ENCODE measurements around the gene ATP2A3. TPM values are rescaled to one million over a fixed set of nuclear protein-coding genes. Genes with fewer than 3 reads are reported as not detected.
"Not testable (repeated sequence)": the region's sequence is repeated elsewhere in the genome, so short reads cannot be mapped to it uniquely, and the experiment has no call there.

Gene ATP2A3
- total RNA-seq, 1 experiment from 2014 or later = 3.3 TPM

DNA sequence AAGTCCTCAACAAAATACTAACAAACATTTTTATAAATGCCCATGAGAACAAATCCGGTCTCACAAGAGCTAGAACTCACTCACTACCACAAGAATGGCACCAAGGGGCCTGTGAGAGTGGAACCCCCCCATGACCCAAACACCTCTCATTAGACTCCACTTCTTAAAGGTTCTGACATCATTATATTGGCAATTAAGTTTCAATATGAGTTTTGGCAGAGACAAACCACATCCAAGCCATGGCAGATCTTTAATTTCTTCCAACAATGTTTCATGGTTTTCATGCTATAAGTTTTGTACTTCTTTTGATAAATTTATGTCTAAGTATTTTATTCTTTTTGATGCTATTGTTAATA is 30.0 kb upstream of the ATP2A3 start:
- intact Hi-C loops (cut with micrococcal nuclease) = no loop called here
- Histone ChIP-seq H3K9me2 (replicated peaks; ENCODE audit: low read length) (no peaks in the 10 kb centered on the region), H3K36me3 (ENCODE audit: low read depth, low read length) (no peaks in the 10 kb centered on the region), H3K27ac (ENCODE audit: low read length) (no peak overlapping the region), H3K4me2 (ENCODE audit: low read length) (no peak overlapping the region), H3F3A (ENCODE audit: low read length, unreplicated experiment) (no peaks in the 10 kb centered on the region), H3K9me3 (ENCODE audit: low read length) (no peaks in the 10 kb centered on the region), H2AFZ (ENCODE audit: low read length) (no peak overlapping the region), H3K27me3 (ENCODE audit: low read length) (no peaks in the 10 kb centered on the region), H3K79me2 (ENCODE audit: low read length) (no peaks in the 10 kb centered on the region), H3K9ac (ENCODE audit: low read length) (no peak overlapping the region), H4K20me1 (ENCODE audit: low read length) (no peaks in the 10 kb centered on the region), H3K4me1 (ENCODE audit: insufficient read depth, low read length) (no peaks in the 10 kb centered on the region), H3K4me3 (ENCODE audit: low read length) (no peak overlapping the region)
- DNase-seq (no peak), ATAC-seq (no peak)
- ChIA-PET POLR2A (ENCODE audit: unreplicated experiment) (no interaction called here), CTCF (no interaction called here)
- BruUV-seq (replicated peaks) = no TSS peak
- TF ChIP-seq EZH2phosphoT487 (IDR thresholded peaks at IDR 0.05; ENCODE audit: borderline replicate concordance, low read length) = no peak
- TF ChIP-seq EZH2 (IDR thresholded peaks at IDR 0.05; ENCODE audit: low read length, unreplicated experiment) = no peak
- TF ChIP-seq, protein P1, sequence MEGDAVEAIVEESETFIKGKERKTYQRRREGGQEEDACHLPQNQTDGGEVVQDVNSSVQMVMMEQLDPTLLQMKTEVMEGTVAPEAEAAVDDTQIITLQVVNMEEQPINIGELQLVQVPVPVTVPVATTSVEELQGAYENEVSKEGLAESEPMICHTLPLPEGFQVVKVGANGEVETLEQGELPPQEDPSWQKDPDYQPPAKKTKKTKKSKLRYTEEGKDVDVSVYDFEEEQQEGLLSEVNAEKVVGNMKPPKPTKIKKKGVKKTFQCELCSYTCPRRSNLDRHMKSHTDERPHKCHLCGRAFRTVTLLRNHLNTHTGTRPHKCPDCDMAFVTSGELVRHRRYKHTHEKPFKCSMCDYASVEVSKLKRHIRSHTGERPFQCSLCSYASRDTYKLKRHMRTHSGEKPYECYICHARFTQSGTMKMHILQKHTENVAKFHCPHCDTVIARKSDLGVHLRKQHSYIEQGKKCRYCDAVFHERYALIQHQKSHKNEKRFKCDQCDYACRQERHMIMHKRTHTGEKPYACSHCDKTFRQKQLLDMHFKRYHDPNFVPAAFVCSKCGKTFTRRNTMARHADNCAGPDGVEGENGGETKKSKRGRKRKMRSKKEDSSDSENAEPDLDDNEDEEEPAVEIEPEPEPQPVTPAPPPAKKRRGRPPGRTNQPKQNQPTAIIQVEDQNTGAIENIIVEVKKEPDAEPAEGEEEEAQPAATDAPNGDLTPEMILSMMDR (conservative IDR thresholded peaks at IDR 0.05; ENCODE audit: low read depth, low read length) = no peak

GRCh38 chr17:3993493-3994220 is 29.4 kb upstream of the ATP2A3 start:
- ATAC-seq (no peak), DNase-seq (no peak)
- no peaks in the 10 kb centered on the region for H3F3A ChIP-seq (ENCODE audit: low read length, unreplicated experiment)
- H3K4me2 ChIP-seq (ENCODE audit: low read length) = no peak overlapping the region
- H3K9me2 ChIP-seq (replicated peaks; ENCODE audit: low read length) = no peaks in the 10 kb centered on the region
- H3K4me3 ChIP-seq (ENCODE audit: low read length) = no peak overlapping the region
- no TSS peak for BruUV-seq (replicated peaks)
- no peak overlapping the region for H2AFZ ChIP-seq (ENCODE audit: low read length)
- no peak overlapping the region for H3K27ac ChIP-seq (ENCODE audit: low read length)
- no peaks in the 10 kb centered on the region for H4K20me1 ChIP-seq (ENCODE audit: low read length)
- no peaks in the 10 kb centered on the region for H3K4me1 ChIP-seq (ENCODE audit: insufficient read depth, low read length)
- POLR2A ChIA-PET (ENCODE audit: unreplicated experiment) = no interaction called here
- H3K9me3 ChIP-seq (ENCODE audit: low read length) = no peaks in the 10 kb centered on the region
- TF ChIP-seq EZH2phosphoT487 (IDR thresholded peaks at IDR 0.05; ENCODE audit: borderline replicate concordance, low read length) (no peak), EZH2 (IDR thresholded peaks at IDR 0.05; ENCODE audit: low read length, unreplicated experiment) (no peak)
- H3K9ac ChIP-seq (ENCODE audit: low read length) = no peak overlapping the region
- no peaks in the 10 kb centered on the region for H3K79me2 ChIP-seq (ENCODE audit: low read length)
- intact Hi-C loops (cut with micrococcal nuclease) = no loop called here
- no peaks in the 10 kb centered on the region for H3K36me3 ChIP-seq (ENCODE audit: low read depth, low read length)
- CTCF ChIA-PET = no interaction called here
- no peaks in the 10 kb centered on the region for H3K27me3 ChIP-seq (ENCODE audit: low read length)

DNA sequence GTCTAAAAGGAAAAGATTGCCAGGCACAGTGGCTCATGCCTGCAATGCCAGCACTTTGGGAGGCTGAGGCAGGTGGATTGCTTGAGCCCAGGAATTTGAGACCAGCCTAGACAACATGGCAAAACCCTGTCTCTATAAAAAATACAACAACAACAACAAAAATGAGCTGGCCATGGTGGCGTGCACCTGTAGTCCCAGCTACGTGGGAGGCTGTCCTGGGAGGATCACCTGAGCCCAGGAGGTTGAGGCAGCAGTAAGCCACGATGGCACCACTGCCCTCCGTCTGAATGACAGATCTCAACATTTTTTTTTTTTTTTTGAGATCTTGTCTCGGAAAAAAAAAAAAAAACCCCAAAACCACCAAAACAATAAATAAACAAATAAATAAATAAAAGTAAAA is 28.1 kb upstream of the ATP2A3 start:
- H3K4me1 ChIP-seq (ENCODE audit: insufficient read depth, low read length) = no peaks in the 10 kb centered on the region
- DNase-seq (no peak), ATAC-seq (no peak)
- ChIA-PET POLR2A (ENCODE audit: unreplicated experiment) (interaction anchor here (0.6 kb wide), 1 partner anchor 577 kb away, joined by 4 read pairs; no protein-coding TSS in a partner anchor), CTCF (interaction anchor here (0.6 kb wide), 1 partner anchor 146 kb away, joined by 3 read pairs; no protein-coding TSS in a partner anchor)
- BruUV-seq (replicated peaks) = no TSS peak
- H3K27me3 ChIP-seq (ENCODE audit: low read length) = no peaks in the 10 kb centered on the region
- H3K4me2 ChIP-seq (ENCODE audit: low read length) = no peak overlapping the region
- H3K9me2 ChIP-seq (replicated peaks; ENCODE audit: low read length) = no peaks in the 10 kb centered on the region
- no peaks in the 10 kb centered on the region for H3K36me3 ChIP-seq (ENCODE audit: low read depth, low read length)
- intact Hi-C loops (cut with micrococcal nuclease) = no loop called here
- no peaks in the 10 kb centered on the region for H4K20me1 ChIP-seq (ENCODE audit: low read length)
- H3K27ac ChIP-seq (ENCODE audit: low read length) = no peak overlapping the region
- no peaks in the 10 kb centered on the region for H3K79me2 ChIP-seq (ENCODE audit: low read length)
- no peaks in the 10 kb centered on the region for H3F3A ChIP-seq (ENCODE audit: low read length, unreplicated experiment)
- TF ChIP-seq, protein P1 (conservative IDR thresholded peaks at IDR 0.05; ENCODE audit: low read depth, low read length) = no peak
- no peak overlapping the region for H3K4me3 ChIP-seq (ENCODE audit: low read length)
- no peaks in the 10 kb centered on the region for H3K9me3 ChIP-seq (ENCODE audit: low read length)
- H3K9ac ChIP-seq (ENCODE audit: low read length) = no peak overlapping the region
- H2AFZ ChIP-seq (ENCODE audit: low read length) = no peak overlapping the region

GRCh38 chr17:3991699-3992098 is 27.5 kb upstream of the ATP2A3 start:
- H3K9me2 ChIP-seq (replicated peaks; ENCODE audit: low read length); DNase-seq; H3K27me3 ChIP-seq (ENCODE audit: low read length); BruUV-seq (replicated peaks); H3K79me2 ChIP-seq (ENCODE audit: low read length); H3K4me3 ChIP-seq (ENCODE audit: low read length); ATAC-seq; H3K9ac ChIP-seq (ENCODE audit: low read length); H3K36me3 ChIP-seq (ENCODE audit: low read depth, low read length); intact Hi-C loops (cut with micrococcal nuclease); H3K9me3 ChIP-seq (ENCODE audit: low read length); H3K4me1 ChIP-seq (ENCODE audit: insufficient read depth, low read length); H3F3A ChIP-seq (ENCODE audit: low read length, unreplicated experiment); H3K27ac ChIP-seq (ENCODE audit: low read length); H4K20me1 ChIP-seq (ENCODE audit: low read length); H2AFZ ChIP-seq (ENCODE audit: low read length); H3K4me2 ChIP-seq (ENCODE audit: low read length); POLR2A ChIA-PET (ENCODE audit: unreplicated experiment); CTCF ChIA-PET: not testable (repeated sequence)
